Activated T-helper 1 cell treated with Interleukin-2 at 50 U/mL for 16 hours (primary cell): Measurements from ENCODE around the gene ADAMTSL3.
"Not testable (repeated sequence)": the region's sequence is repeated elsewhere in the genome, so short reads cannot be mapped to it uniquely, and the experiment has no call there.

Source experiments
- DNase-seq: peaks from one replicate; pipeline ENCODE4 v3.0.0-alpha.2; 2020; ENCODE audit warnings: low read depth

Gene ADAMTSL3

GRCh38 chr15:84042434-84043056 lies 388.6 kb downstream of the ADAMTSL3 start:
- not testable (repeated sequence) for DNase-seq

GRCh38 chr15:84046064-84046637 lies 392.2 kb downstream of the ADAMTSL3 start:
- DNase-seq: no peak

GRCh38 chr15:84049480-84049879 lies 395.6 kb downstream of the ADAMTSL3 start:
- not testable (repeated sequence) for DNase-seq

DNA sequence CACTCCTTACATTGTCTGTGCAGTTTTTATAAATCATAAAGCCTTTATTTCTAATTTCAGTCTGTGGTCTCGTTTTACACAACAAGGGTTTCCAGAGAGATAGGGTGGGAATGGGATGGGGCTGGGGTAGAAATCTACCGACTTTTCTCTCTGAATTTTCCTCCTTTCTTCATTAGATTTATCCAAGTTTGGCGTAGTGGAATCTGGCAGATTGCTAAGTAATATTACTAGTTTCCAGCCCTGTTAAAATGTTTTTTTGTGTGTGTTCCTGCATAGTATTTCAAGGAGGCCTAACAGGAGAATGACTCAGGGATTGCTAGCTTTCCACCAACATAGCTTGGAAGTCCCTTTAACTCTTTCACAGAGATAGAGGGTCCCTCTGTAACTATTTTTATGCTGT lies 396.2 kb downstream of the ADAMTSL3 start:
- DNase-seq: no peak

DNA sequence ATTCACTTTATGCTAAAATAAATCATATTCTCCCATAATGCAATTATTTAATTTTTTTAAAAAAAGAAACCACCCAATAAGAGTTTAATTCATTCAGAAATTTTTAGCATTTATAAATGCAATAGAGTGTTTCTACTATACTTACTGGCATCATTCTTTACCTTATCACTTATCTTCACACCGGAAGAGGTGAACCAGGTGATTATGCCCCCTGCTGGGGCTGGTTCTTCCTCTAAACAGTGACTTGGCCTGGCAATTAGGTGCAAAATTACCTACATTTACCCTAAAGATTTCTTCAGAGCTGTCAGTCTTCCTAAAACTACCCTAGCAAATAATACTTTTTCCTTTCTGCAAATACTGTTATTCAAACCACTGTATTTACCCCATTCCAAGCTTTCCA lies 397.2 kb downstream of the ADAMTSL3 start:
- not testable (repeated sequence) for DNase-seq

DNA sequence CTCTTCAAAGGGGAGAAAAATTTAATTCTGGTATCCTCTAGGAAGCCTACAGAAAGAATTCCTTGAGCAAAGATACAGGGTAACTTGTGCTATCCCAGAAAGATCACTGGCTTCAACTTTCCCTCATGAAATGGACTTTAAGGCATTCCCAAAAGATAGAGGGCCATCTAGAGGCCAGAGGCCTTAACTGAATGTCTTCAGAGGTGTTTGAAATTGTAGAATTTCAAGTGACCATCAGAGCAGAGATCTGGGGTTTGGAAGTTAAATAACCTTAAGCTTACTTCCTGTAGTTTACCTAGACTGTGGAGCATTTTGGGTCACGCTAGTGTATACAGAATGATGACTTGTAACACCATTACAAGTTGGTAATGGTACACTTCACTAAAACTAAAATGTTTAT lies 400.6 kb downstream of the ADAMTSL3 start:
- DNase-seq: not testable (repeated sequence)

DNA sequence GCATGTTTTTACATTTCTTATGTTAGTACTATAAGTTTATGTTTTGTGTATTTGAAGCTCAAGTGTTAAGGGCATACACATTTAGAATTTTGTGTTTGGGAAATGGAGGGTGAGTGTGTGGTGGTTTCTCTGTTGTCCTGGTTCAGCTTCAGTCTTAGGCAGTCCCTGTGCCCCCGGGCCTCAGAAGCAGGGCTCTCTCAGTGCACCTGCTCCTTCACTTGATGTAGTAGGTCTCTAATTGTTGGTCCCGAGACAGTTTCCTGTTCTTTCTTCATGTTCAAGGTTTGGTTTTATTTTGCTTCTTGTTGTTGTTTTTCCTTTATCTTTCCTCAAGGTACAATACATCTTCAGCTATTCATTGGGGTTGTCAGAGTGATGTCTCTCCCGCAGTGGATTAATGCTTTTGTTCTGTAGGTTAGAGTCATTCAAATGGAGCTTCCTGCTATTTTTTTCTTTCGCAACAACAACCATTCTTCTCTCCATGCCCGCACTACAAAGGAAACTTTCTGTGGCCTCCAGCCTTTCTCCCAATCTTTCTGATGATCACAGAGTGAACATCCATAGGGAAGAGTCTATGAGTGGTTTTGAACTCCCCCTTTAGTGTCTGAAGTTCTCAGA lies 403.9 kb downstream of the ADAMTSL3 start:
- DNase-seq: no peak

DNA sequence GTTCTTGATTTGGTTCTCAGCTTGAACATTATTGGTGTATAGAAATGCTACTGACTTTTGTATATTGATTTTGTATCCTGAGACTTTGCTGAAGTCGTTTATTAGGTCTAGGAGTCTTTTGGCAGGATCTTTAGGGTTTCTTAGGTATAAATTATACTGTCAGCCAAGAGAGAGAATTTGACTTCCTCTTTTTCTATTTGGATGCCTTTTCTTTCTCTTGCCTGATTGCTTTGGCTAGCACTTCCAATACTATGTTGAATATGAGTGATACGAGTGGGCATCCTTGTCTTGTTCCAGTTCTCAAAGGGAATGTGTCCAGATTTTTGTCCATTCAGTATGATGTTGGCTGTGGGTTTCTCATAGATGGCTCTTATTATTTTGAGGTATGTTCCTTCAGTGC lies 409.8 kb downstream of the ADAMTSL3 start:
- DNase-seq: not testable (repeated sequence)

- DNase-seq: not testable (repeated sequence)
Measured at GRCh38 chr15:84068674-84069073, 414.8 kb downstream of the ADAMTSL3 start.

GRCh38 chr15:84078038-84078437 lies 424.1 kb downstream of the ADAMTSL3 start:
- DNase-seq: not testable (repeated sequence)

- DNase-seq: not testable (repeated sequence)
Measured at GRCh38 chr15:84079325-84079884, 425.5 kb downstream of the ADAMTSL3 start.

- DNase-seq: no peak
Measured at GRCh38 chr15:84079885-84080777, 426.2 kb downstream of the ADAMTSL3 start.

DNA sequence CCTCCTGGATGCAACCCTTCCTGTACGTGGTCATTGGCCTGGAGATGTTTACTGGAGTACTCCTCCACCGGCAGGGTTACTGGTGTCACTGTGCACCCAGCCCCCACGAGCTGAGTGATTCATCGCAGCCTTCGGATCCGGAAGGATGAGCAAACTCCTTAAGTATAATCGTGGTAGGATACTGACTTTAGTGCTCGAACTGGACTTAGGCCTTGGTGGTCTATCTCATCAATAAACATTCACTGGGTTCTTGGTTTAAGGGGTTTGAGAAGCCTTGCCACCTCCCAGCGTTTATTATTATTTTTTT lies 426.8 kb downstream of the ADAMTSL3 start:
- not testable (repeated sequence) for DNase-seq

- no peak for DNase-seq
Measured at GRCh38 chr15:84081391-84082168, 427.7 kb downstream of the ADAMTSL3 start.

DNA sequence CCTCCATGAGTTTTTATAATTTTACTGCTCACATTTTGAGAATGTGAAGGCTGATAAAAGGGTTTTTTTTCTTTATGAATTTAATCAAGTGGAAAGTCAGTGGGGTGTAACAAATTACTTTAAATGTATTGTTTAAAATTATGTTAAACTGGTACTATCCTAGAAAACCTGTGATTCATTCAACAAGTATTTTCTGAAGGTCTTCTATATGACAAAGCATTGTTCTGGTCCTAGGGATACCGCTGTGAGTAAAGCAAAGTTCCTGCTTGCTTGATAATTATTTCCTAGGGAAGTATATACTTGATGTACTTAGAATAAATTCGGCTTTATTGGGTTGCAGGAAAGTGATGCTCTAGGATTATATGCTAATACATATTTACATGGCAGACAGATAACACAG lies 428.8 kb downstream of the ADAMTSL3 start:
- DNase-seq: no peak

DNA sequence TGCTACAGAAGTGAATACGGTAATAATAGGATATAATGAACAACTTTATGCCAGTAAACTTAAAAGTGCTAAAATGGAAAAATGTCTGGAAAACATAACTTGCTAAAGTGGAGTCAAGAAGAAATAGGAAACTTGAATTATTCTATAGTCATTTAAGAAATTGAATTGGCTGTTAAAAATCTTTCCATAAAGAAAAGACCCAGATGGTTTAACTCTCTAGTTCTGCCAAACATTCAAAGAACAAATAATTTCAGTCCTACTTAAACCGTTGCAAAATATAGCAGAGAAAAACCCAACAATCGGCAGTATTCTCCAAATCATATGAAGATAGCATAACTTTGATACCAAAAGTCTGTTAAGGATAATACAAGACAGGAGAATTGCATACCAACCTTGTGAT lies 432.1 kb downstream of the ADAMTSL3 start:
- DNase-seq: not testable (repeated sequence)
